Kidney (tissue), 14 donors: ENCODE measurements around the gene CSNK1D. TPM values are rescaled to one million over a fixed set of nuclear protein-coding genes. Genes with fewer than 3 reads are reported as not detected.

ENCODE experiments used
- DNase-seq, 5 donors: peaks; one replicate each; pipeline ENCODE4 v3.0.0-alpha.2; 2013 to 2020
- FAIRE-seq: peaks from 2 replicates; lab custom pipeline; 2012; peaks lifted over from hg19 to GRCh38; lab: Jason Lieb, UNC
- H3K27ac ChIP-seq, 2 donors: one replicate each; pipeline ENCODE4 v1.7.0; 2013; ENCODE audit warnings: low read depth in 2 of 2, low read length in 2 of 2, inconsistent platforms in 1 of 2
- H3K27me3 ChIP-seq: one replicate; pipeline ENCODE4 v1.7.1; 2013; ENCODE audit warnings: low read length, inconsistent platforms; ENCODE audit not compliant: control insufficient read depth, insufficient read depth
- H3K36me3 ChIP-seq, 3 donors: one replicate each; pipeline versions ENCODE4 v1.7.0 to v1.7.1; 2013; ENCODE audit warnings: low read length in 3 of 3, control low read depth in 1 of 3, inconsistent platforms in 1 of 3; ENCODE audit not compliant: insufficient read depth in 3 of 3, control insufficient read depth in 2 of 3
- H3K4me1 ChIP-seq, 3 donors: one replicate each; pipeline versions ENCODE4 v1.7.0 to v1.7.1; 2013; ENCODE audit warnings: low read length in 3 of 3, inconsistent platforms in 1 of 3, low read depth in 1 of 3; ENCODE audit not compliant: control insufficient read depth in 2 of 3, insufficient read depth in 2 of 3
- H3K4me3 ChIP-seq, 3 donors: one replicate each; pipeline versions ENCODE4 v1.7.0 to v1.8.1; 2013; ENCODE audit warnings: low read length in 3 of 3, control low read depth in 1 of 3, inconsistent platforms in 1 of 3
- H3K9ac ChIP-seq, 3 donors: one replicate each; pipeline versions ENCODE4 v1.7.0 to v1.7.1; 2013; ENCODE audit warnings: low read length in 3 of 3, control low read depth in 1 of 3, inconsistent platforms in 1 of 3
- H3K9me3 ChIP-seq, 3 donors: one replicate each; pipeline versions ENCODE4 v1.7.0 to v1.7.1; 2013; ENCODE audit warnings: low read length in 3 of 3, control low read depth in 1 of 3, inconsistent platforms in 1 of 3; ENCODE audit not compliant: control insufficient read depth in 2 of 3, insufficient read depth in 1 of 3
- intact Hi-C: fragments of 100-400 bp; cut with DNase I; formaldehyde crosslinking; loops from one replicate; pipeline ENCODE4 v1.11.1; 2022
- polyA plus RNA-seq: library from polyadenylated mRNA; stranded (reverse); fragments of 350-450 nt; fragmentation: Illumina TruSeq; extraction: RNeasy Lipid Tissue Mini Kit (QIAGEN cat#74804); gene quantifications from one replicate; pipeline ENCODE4 v1.2.3, GENCODE V29; 2014; ENCODE audit warnings: low read depth, low replicate concordance; ENCODE audit not compliant: insufficient read depth
- total RNA-seq: library from RNA; stranded (reverse); fragmentation: NEBNext Ultra II Directional; extraction: Animal tissue kit (Norgen Biotek cat#: 25700); gene quantifications from one replicate; pipeline ENCODE4 v1.2.1, GENCODE V29; 2021
- TF ChIP-seq, protein P1 (sequence below): IDR thresholded peaks from 3 replicates; pipeline ENCODE4 v1.5.1; 2012; ENCODE audit warnings: mild to moderate bottlenecking, moderate library complexity, borderline replicate concordance; ENCODE audit not compliant: insufficient read depth; ENCODE audit errors: extremely low read depth
- donor health status: control.
- donor health status: control.
- donor health status: control.
- donor health status: control.
- donor health status: control.
- donor health status: DM: yes; HTN: yes; CAD: no.
- donor health status: Normal renal cell carcinoma (clear cell type).

CSNK1D gene
- total and polyA plus RNA-seq, 2 donors from 2014 or later: 69.7 to 160 TPM

DNA sequence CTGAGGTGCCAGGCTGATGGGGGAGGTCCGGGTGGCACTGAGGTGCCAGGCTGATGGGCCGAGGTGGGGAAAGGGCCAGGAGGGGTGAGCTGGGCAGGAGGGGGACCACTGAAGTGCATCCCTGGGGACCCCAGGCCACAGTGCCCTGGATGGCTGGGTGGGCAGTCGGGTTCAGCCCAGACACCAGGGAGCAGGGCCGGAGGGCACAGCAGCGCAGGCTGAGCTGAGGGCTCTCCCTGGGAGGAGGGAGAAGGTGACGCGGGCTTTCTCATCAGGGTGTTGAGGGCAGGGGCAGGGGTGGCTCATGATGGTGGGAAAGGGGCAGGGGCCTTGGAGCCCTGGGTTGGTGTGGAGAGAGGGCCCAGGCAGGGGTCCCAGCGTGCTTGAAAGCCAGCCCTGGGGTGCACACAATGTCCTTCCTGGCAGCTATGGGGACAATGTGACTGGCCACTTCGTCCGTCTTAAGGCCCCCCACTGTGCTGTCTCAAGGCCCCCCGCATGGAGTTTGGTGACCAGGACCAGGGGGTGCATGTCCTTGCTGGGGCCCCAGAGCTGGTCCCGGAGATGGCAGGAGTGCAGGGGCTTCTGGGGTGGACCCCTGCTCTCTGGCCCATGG lies 27.9 kb upstream of the CSNK1D start:
- H3K27ac ChIP-seq: no peak overlapping the region
- H3K4me1 ChIP-seq: peaks cover 2 to 31% (median 19%) of the 10 kb centered on the region in 3 donors
- no peaks in the 10 kb centered on the region for H3K27me3 ChIP-seq
- intact Hi-C loops: no loop called here
- DNase-seq (no peak), FAIRE-seq (no peak)
- no peaks in the 10 kb centered on the region for H3K9me3 ChIP-seq
- H3K4me3 ChIP-seq: no peak overlapping the region
- TF ChIP-seq, protein P1, sequence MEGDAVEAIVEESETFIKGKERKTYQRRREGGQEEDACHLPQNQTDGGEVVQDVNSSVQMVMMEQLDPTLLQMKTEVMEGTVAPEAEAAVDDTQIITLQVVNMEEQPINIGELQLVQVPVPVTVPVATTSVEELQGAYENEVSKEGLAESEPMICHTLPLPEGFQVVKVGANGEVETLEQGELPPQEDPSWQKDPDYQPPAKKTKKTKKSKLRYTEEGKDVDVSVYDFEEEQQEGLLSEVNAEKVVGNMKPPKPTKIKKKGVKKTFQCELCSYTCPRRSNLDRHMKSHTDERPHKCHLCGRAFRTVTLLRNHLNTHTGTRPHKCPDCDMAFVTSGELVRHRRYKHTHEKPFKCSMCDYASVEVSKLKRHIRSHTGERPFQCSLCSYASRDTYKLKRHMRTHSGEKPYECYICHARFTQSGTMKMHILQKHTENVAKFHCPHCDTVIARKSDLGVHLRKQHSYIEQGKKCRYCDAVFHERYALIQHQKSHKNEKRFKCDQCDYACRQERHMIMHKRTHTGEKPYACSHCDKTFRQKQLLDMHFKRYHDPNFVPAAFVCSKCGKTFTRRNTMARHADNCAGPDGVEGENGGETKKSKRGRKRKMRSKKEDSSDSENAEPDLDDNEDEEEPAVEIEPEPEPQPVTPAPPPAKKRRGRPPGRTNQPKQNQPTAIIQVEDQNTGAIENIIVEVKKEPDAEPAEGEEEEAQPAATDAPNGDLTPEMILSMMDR: no peak
- no peaks in the 10 kb centered on the region for H3K36me3 ChIP-seq
- no peak overlapping the region for H3K9ac ChIP-seq

DNA sequence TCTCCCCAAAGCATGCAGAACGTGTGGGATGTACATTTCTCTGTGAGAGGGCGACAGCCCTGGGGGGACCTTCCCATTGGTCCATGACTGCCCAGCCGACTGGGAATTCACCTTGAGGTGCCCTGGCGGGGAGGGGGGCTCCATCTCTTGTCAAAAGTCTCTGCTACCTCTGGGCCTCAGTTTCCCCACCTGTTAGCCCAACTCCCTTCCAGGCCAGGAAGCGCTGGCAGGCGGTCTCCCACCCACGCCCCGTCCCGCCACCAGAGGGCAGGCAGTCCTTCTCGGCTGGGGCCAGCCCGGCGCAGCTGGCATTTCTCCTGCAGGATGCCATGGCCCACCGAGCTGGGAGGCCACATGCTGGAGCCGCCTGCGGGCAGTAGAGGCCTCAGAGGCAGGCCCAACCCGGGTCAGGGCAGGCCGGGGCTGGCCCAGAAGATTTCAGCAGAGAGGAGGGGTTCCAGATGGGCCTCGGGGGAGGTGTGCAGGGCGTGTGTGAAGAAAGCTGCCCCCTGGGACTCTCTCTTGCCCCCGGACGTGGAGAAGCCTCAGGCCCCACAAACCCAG lies 27.3 kb upstream of the CSNK1D start:
- H3K9me3 ChIP-seq: no peaks in the 10 kb centered on the region
- H3K27ac ChIP-seq: no peak overlapping the region
- no peak overlapping the region for H3K9ac ChIP-seq
- H3K4me1 ChIP-seq: peaks cover 2 to 32% (median 19%) of the 10 kb centered on the region in 3 donors
- DNase-seq (peak; percentile 82 to 91 (median 84)), FAIRE-seq (no peak)
- H3K4me3 ChIP-seq: no peak overlapping the region
- TF ChIP-seq, protein P1: peak; percentile 59
- intact Hi-C loops: no loop called here
- no peaks in the 10 kb centered on the region for H3K36me3 ChIP-seq
- no peaks in the 10 kb centered on the region for H3K27me3 ChIP-seq

DNA sequence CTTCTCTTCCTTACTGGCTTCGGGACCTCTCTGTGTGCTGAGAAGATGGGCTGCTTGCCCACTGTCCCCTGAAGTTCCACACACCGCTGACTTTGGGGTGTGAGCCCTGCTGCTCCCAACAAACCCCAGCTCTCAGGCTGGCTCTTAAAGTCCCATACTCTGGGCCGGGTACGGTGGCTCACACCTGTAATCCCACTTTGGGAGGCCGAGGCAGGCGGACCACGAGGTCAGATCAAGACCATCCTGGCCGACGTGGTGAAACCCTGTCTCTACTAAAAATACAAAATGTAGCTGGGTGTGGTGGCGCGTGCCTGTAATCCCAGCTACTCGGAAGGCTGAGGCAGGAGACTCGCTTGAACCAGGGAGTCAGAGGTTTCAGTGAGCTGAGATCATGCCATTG lies 26.7 kb upstream of the CSNK1D start:
- DNase-seq (no peak), FAIRE-seq (no peak)
- no peak overlapping the region for H3K9ac ChIP-seq
- no peaks in the 10 kb centered on the region for H3K27me3 ChIP-seq
- TF ChIP-seq, protein P1: no peak
- no peak overlapping the region for H3K4me3 ChIP-seq
- intact Hi-C loops: no loop called here
- H3K4me1 ChIP-seq: peaks cover 2 to 32% (median 19%) of the 10 kb centered on the region in 3 donors
- H3K36me3 ChIP-seq: no peaks in the 10 kb centered on the region
- no peaks in the 10 kb centered on the region for H3K9me3 ChIP-seq
- H3K27ac ChIP-seq: no peak overlapping the region
